Loucy (cell line): ENCODE measurements around the gene HELZ.

Source experiments
- H2AFZ ChIP-seq: fragments of 200-600 bp; sonication (generic); 2 replicates; pipeline ENCODE4 v1.6.0; 2016; ENCODE audit warnings: antibody characterized with exemption, mild to moderate bottlenecking, low read length, moderate library complexity
- H3F3A ChIP-seq: fragments of 200-600 bp; 2 replicates; pipeline ENCODE4 v1.6.0; 2016; ENCODE audit warnings: antibody characterized with exemption, low read depth, mild to moderate bottlenecking
- H3K27me3 ChIP-seq: fragments of 200-600 bp; sonication (generic); 2 replicates; pipeline ENCODE4 v1.6.1; 2014; ENCODE audit warnings: low read length, mild to moderate bottlenecking; ENCODE audit not compliant: insufficient read depth, poor library complexity, severe bottlenecking
- H3K36me3 ChIP-seq: fragments of 200-600 bp; sonication (generic); 2 replicates; pipeline ENCODE4 v1.6.1; 2016; ENCODE audit warnings: low read length; ENCODE audit not compliant: insufficient read depth
- H3K4me1 ChIP-seq: fragments of 200-600 bp; sonication (generic); 2 replicates; pipeline ENCODE4 v1.5.1; 2014; ENCODE audit warnings: low read length, mild to moderate bottlenecking; ENCODE audit not compliant: insufficient read depth, poor library complexity, severe bottlenecking
- H3K4me2 ChIP-seq: fragments of 200-600 bp; sonication (generic); 2 replicates; pipeline ENCODE4 v1.6.0; 2014; ENCODE audit warnings: antibody characterized with exemption, low read length, low read depth, mild to moderate bottlenecking; ENCODE audit not compliant: poor library complexity, severe bottlenecking
- H3K4me3 ChIP-seq: fragments of 200-600 bp; sonication (generic); 2 replicates; pipeline ENCODE4 v1.5.1; 2014; ENCODE audit warnings: low read length, mild to moderate bottlenecking, mixed read lengths; ENCODE audit not compliant: poor library complexity, severe bottlenecking
- H3K79me2 ChIP-seq: fragments of 200-600 bp; sonication (generic); 2 replicates; pipeline ENCODE4 v1.6.1; 2014; ENCODE audit warnings: low read length; ENCODE audit not compliant: insufficient read depth
- H3K9ac ChIP-seq: fragments of 200-600 bp; sonication (generic); 2 replicates; pipeline ENCODE4 v1.6.0; 2014; ENCODE audit warnings: mild to moderate bottlenecking, low read depth, low read length, moderate library complexity; ENCODE audit not compliant: poor library complexity, severe bottlenecking
- H3K9me2 ChIP-seq: fragments of 200-600 bp; sonication (generic); replicated peaks from 2 replicates; pipeline ENCODE4 v1.6.1; 2016; ENCODE audit warnings: low read depth, low read length, mixed read lengths
- H3K9me3 ChIP-seq: fragments of 200-600 bp; sonication (generic); 2 replicates; pipeline ENCODE4 v1.6.1; 2014; ENCODE audit warnings: mild to moderate bottlenecking, antibody characterized with exemption, low read length, low read depth; ENCODE audit not compliant: insufficient read depth
- H4K20me1 ChIP-seq: fragments of 200-600 bp; sonication (generic); 2 replicates; pipeline ENCODE4 v1.6.0; 2014; ENCODE audit warnings: antibody characterized with exemption, low read length, mild to moderate bottlenecking; ENCODE audit not compliant: insufficient read depth, poor library complexity, severe bottlenecking
- CTCF ChIP-seq: fragments of 200-600 bp; sonication (generic); conservative IDR thresholded peaks from 2 replicates; pipeline ENCODE4 v1.5.1; 2014; ENCODE audit warnings: mild to moderate bottlenecking, antibody characterized with exemption, low read length
- EZH2phosphoT487 ChIP-seq: fragments of 200-600 bp; IDR thresholded peaks from 2 replicates; pipeline ENCODE4 v1.6.1; 2018; ENCODE audit warnings: antibody characterized with exemption, mild to moderate bottlenecking, moderate library complexity, borderline replicate concordance

Gene HELZ

GRCh38 chr17:67152824-67153223 is 92.2 kb downstream of the HELZ start:
- Histone ChIP-seq H3K4me3 (no peak overlapping the region), H3K27me3 (no peaks in the 10 kb centered on the region), H3K9me2 (no peaks in the 10 kb centered on the region), H3K36me3 (peaks cover 37% of the 10 kb centered on the region; the same call in 1 of the 2 replicates), H3K4me2 (peak overlapping the region; percentile 1), H2AFZ (no peak overlapping the region), H3K9ac (no peak overlapping the region), H3F3A (no peaks in the 10 kb centered on the region), H3K4me1 (peaks cover 12% of the 10 kb centered on the region), H3K9me3 (no peaks in the 10 kb centered on the region), H4K20me1 (no peaks in the 10 kb centered on the region), H3K79me2 (no peaks in the 10 kb centered on the region)
- TF ChIP-seq CTCF = no peak
- TF ChIP-seq EZH2phosphoT487 = no peak

GRCh38 chr17:67151717-67152116 is 93.3 kb downstream of the HELZ start:
- Histone ChIP-seq H3K27me3 (no peaks in the 10 kb centered on the region), H3F3A (no peaks in the 10 kb centered on the region), H3K36me3 (peaks cover 41% of the 10 kb centered on the region; the same call in 1 of the 2 replicates), H3K9ac (no peak overlapping the region), H3K79me2 (no peaks in the 10 kb centered on the region), H3K9me2 (no peaks in the 10 kb centered on the region), H3K9me3 (no peaks in the 10 kb centered on the region), H2AFZ (no peak overlapping the region), H3K4me1 (peaks cover 9% of the 10 kb centered on the region), H3K4me3 (no peak overlapping the region), H4K20me1 (no peaks in the 10 kb centered on the region), H3K4me2 (no peak overlapping the region)
- TF ChIP-seq CTCF (no peak), EZH2phosphoT487 (no peak)

GRCh38 chr17:67150826-67151225 is 94.2 kb downstream of the HELZ start:
- H3K9me2 ChIP-seq = no peaks in the 10 kb centered on the region
- H3K36me3 ChIP-seq = peaks cover 43% of the 10 kb centered on the region; the same call in 1 of the 2 replicates
- peaks cover 9% of the 10 kb centered on the region for H3K4me1 ChIP-seq
- no peaks in the 10 kb centered on the region for H3F3A ChIP-seq
- H2AFZ ChIP-seq = no peak overlapping the region
- no peak overlapping the region for H3K9ac ChIP-seq
- no peaks in the 10 kb centered on the region for H4K20me1 ChIP-seq
- no peaks in the 10 kb centered on the region for H3K9me3 ChIP-seq
- no peaks in the 10 kb centered on the region for H3K79me2 ChIP-seq
- no peak overlapping the region for H3K4me3 ChIP-seq
- no peak overlapping the region for H3K4me2 ChIP-seq
- no peaks in the 10 kb centered on the region for H3K27me3 ChIP-seq
- TF ChIP-seq EZH2phosphoT487 (no peak), CTCF (no peak)
